Prostate gland (tissue), 2 donors: ENCODE measurements around the gene PIGQ. TPM values are rescaled to one million over a fixed set of nuclear protein-coding genes. Genes with fewer than 3 reads are reported as not detected.

Experiments
- DNase-seq: peaks from one replicate; pipeline ENCODE4 v3.0.0-alpha.2; 2019; ENCODE audit warnings: low spot score
- H3K27ac ChIP-seq, 2 donors: fragments of 200-600 bp; sonication (generic); 2 replicates each; pipeline ENCODE4 v1.5.1; 2017 to 2019
- H3K27me3 ChIP-seq: fragments of 200-600 bp; sonication (generic); replicated peaks from 2 replicates; pipeline ENCODE4 v1.5.1; 2019; ENCODE audit not compliant: insufficient read depth
- H3K36me3 ChIP-seq, 2 donors: fragments of 200-600 bp; sonication (generic); 1 replicate in 1 of 2; 2 replicates in 1 of 2; pipeline versions ENCODE4 v1.5.1 to v1.8.1; 2017 to 2019
- H3K4me1 ChIP-seq: fragments of 200-600 bp; sonication (generic); replicated peaks from 2 replicates; pipeline ENCODE4 v1.5.1; 2019
- H3K4me3 ChIP-seq, 2 donors: fragments of 200-600 bp; sonication (generic); 2 replicates each; pipeline ENCODE4 v1.5.1; 2017 to 2019
- H3K9me3 ChIP-seq: fragments of 200-600 bp; sonication (generic); 2 replicates; pipeline ENCODE4 v1.5.1; 2017
- CTCF ChIP-seq, 4 experiments: fragments of 200-600 bp in 2 of 4; fragments of 450-650 bp in 2 of 4; sonication (generic) in 2 of 4; IDR thresholded peaks; 1 replicate in 3 of 4; 2 replicates in 1 of 4; pipeline ENCODE4 v1.5.1; 2016 to 2019; ENCODE audit warnings: antibody characterized with exemption in 4 of 4, mild to moderate bottlenecking in 2 of 4, moderate library complexity in 2 of 4
- POLR2A ChIP-seq: fragments of 450-650 bp; IDR thresholded peaks from one replicate; pipeline ENCODE4 v1.6.1; 2016; ENCODE audit warnings: antibody characterized with exemption, mild to moderate bottlenecking
- POLR2AphosphoS5 ChIP-seq: sonication (generic); formaldehyde crosslinking; IDR thresholded peaks from one replicate; pipeline ENCODE4 v1.6.1; 2017; ENCODE audit warnings: antibody characterized with exemption
- WGBS: methylation state at CpG from one replicate; pipeline ENCODE4 v1.1.5; 2018; 5-methylcytosine and 5-hydroxymethylcytosine counted together
- intact Hi-C: fragments of 100-400 bp; cut with DNase I; formaldehyde crosslinking; loops from one replicate; pipeline ENCODE4 v1.14.2; 2022
- total RNA-seq, 2 donors: library from RNA; depleted of rRNA; stranded (reverse); fragments of >200 nt; gene quantifications; one replicate each; pipeline ENCODE4 v1.1.0, GENCODE V29; 2016

The PIGQ gene
- total RNA-seq, 2 donors from 2014 or later: 70.1 to 85.8 TPM

DNA sequence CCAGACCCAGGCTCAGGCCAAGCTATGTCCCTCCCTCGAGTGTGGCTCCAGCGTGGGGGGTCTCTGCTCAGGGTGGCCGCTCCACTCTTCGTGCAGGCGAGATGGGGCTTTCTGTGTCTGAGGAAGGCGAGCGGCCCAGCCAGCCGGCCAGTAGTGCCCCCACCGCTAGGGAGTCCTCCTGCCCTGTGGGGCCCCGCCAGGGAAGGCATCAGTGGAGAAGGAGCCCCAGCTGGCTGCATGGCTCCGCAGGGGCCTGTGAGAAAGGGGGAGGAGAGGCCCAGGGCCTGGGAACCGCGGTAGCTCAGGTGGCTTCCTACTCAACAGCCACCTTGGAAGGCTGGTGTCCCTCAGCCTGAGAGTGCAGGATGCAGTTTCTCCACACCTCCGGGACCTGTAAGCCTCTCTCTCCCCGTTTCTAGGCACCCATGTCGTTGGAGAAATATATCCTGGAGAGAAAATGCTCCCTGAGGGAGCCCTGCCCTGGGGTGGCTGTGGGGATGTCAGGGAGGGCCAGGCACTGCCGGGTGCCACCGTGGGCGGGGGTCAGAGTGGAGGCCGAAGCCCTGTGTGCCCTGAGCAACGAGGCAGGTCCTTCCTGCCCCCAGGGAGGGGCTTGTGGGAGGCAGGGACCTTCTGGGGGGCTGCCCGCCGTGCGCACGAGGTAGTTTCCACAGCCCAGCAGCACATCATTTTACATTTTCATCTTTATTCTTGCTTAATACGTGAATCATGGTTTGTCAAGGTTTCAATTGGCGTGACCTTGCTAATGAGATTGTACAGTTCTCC is 3.3 kb downstream of the PIGQ start:
- H3K4me1 ChIP-seq: no peaks in the 10 kb centered on the region
- intact Hi-C loops: no loop called here
- no peaks in the 10 kb centered on the region for H3K27me3 ChIP-seq
- H3K36me3 ChIP-seq: peaks cover 8 to 10% of the 10 kb centered on the region in 2 donors
- H3K4me3 ChIP-seq: no peak overlapping the region
- H3K9me3 ChIP-seq: no peaks in the 10 kb centered on the region
- 86% methylated on average over 25 of the region's 27 CpGs for WGBS
- H3K27ac ChIP-seq: no peak overlapping the region
- TF ChIP-seq POLR2A (no peak), POLR2AphosphoS5 (no peak)
- DNase-seq: no peak

DNA sequence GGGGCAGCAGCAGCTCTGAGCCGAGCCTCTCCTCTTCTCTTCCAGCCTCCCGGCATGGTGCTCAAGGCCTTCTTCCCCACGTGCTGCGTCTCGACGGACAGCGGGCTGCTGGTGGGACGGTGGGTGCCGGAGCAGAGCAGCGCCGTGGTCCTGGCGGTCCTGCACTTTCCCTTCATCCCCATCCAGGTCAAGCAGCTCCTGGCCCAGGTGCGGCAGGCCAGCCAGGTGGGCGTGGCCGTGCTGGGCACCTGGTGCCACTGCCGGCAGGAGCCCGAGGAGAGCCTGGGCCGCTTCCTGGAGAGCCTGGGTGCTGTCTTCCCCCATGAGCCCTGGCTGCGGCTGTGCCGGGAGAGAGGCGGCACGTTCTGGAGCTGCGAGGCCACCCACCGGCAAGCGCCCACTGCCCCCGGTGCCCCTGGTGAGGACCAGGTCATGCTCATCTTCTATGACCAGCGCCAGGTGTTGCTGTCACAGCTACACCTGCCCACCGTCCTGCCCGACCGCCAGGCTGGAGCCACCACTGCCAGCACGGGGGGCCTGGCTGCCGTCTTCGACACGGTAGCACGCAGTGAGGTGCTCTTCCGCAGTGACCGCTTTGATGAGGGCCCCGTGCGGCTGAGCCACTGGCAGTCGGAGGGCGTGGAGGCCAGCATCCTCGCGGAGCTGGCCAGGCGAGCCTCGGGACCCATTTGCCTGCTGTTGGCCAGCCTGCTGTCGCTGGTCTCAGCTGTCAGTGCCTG is 4.4 kb downstream of the PIGQ start:
- H3K27me3 ChIP-seq: no peaks in the 10 kb centered on the region
- no peak for TF ChIP-seq POLR2AphosphoS5
- no peak for TF ChIP-seq POLR2A
- TF ChIP-seq CTCF (IDR thresholded peaks at IDR 0.05): no peak
- no peak overlapping the region for H3K27ac ChIP-seq
- H3K36me3 ChIP-seq: peaks cover 8 to 10% of the 10 kb centered on the region in 2 donors
- H3K4me1 ChIP-seq: no peaks in the 10 kb centered on the region
- H3K9me3 ChIP-seq: no peaks in the 10 kb centered on the region
- no peak for DNase-seq
- 90% methylated on average over 40 of the region's 46 CpGs for WGBS
- no peak overlapping the region for H3K4me3 ChIP-seq
- intact Hi-C loops: no loop called here

DNA sequence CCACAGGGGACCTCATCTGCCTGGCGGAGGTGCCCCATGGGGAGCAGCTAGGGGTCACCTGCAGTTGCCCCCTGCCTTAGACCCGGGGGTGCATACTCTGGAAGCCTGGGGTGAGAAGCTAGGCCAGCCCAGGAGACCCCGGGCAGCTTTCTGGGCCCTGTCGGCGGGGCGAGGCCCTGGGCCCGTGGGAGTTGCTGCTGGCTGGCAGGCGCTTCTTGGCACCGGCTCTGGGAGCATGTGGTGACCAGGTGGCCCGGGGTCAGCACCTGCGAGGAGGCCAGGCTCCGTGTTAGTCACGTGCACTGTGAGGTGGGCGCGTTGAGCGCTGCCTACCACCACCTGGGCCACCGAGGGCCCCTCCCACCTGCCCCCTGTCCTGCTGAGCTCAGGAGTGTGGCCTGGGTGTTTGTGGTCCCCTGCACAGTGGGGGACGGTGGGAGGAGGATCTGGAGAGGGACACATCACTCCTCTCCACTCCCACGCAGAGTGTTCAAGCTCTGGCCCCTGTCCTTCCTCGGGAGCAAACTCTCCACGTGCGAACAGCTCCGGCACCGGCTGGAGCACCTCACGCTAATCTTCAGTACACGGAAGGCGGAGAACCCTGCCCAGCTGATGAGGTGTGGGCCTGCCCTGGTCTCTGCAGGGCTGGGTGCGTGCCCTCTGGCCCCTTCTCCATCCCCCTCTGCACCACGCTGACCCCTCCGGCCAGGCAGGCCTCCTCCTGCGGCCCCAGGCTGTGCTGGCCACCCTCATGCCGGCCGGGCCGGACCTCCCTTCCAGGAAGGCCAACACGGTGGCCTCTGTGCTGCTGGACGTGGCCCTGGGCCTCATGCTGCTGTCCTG is 5.8 kb downstream of the PIGQ start:
- DNase-seq: no peak
- no peak overlapping the region for H3K4me3 ChIP-seq
- H3K27ac ChIP-seq: no peak overlapping the region
- TF ChIP-seq POLR2A: no peak
- no peak for TF ChIP-seq POLR2AphosphoS5
- TF ChIP-seq CTCF (IDR thresholded peaks at IDR 0.05): no peak
- no peaks in the 10 kb centered on the region for H3K4me1 ChIP-seq
- WGBS: 88% methylated on average over 34 of the region's 36 CpGs
- peaks cover 8 to 10% of the 10 kb centered on the region in 2 donors for H3K36me3 ChIP-seq
- H3K9me3 ChIP-seq: no peaks in the 10 kb centered on the region
- intact Hi-C loops: no loop called here
- H3K27me3 ChIP-seq: no peaks in the 10 kb centered on the region

- intact Hi-C loops: no loop called here
- 87% methylated on average over 12 of the region's 21 CpGs for WGBS
- H3K4me3 ChIP-seq: no peak overlapping the region
- H3K9me3 ChIP-seq: no peaks in the 10 kb centered on the region
- no peak for DNase-seq
- no peak overlapping the region for H3K27ac ChIP-seq
- H3K36me3 ChIP-seq: peaks cover 8 to 10% of the 10 kb centered on the region in 2 donors
- TF ChIP-seq CTCF (IDR thresholded peaks at IDR 0.05) (no peak), POLR2A (no peak), POLR2AphosphoS5 (no peak)
- H3K4me1 ChIP-seq: no peaks in the 10 kb centered on the region
- no peaks in the 10 kb centered on the region for H3K27me3 ChIP-seq
Measured at GRCh38 chr16:576197-576822, 6.5 kb downstream of the PIGQ start.

- intact Hi-C loops: no loop called here
- 74% methylated on average over 8 of the region's 8 CpGs for WGBS
- Histone ChIP-seq H3K27ac (no peak overlapping the region), H3K27me3 (no peaks in the 10 kb centered on the region), H3K9me3 (no peaks in the 10 kb centered on the region), H3K4me1 (no peaks in the 10 kb centered on the region), H3K36me3 (peaks cover 8 to 10% of the 10 kb centered on the region in 2 donors), H3K4me3 (no peak overlapping the region)
- TF ChIP-seq POLR2A: no peak
- TF ChIP-seq POLR2AphosphoS5: no peak
- no peak for TF ChIP-seq CTCF (IDR thresholded peaks at IDR 0.05)
- no peak for DNase-seq
Measured at GRCh38 chr16:576823-577201, 7.0 kb downstream of the PIGQ start.
